K562 (cell line): ENCODE data around the gene PTRH1. TPM values are rescaled to one million over a fixed set of nuclear protein-coding genes. Genes with fewer than 3 reads are reported as not detected.

ENCODE experiments used
- COPS2 ChIP-seq: fragments of 450-650 bp; conservative IDR thresholded peaks from 2 replicates; pipeline ENCODE4 v1.6.1; 2016; ENCODE audit warnings: mild to moderate bottlenecking, moderate library complexity
- HCFC1 ChIP-seq: IDR thresholded peaks from 2 replicates; pipeline ENCODE4 v1.6.1; 2012; ENCODE audit warnings: low read depth, low read length, improper control_type of control experiment
- NFIC ChIP-seq: fragments of 450-650 bp; IDR thresholded peaks from 2 replicates; pipeline ENCODE4 v1.6.1; 2017; ENCODE audit warnings: mild to moderate bottlenecking, inconsistent platforms
- NONO ChIP-seq, 2 experiments: fragments of 200-400 bp in 1 of 2; fragments of 450-650 bp in 1 of 2; formaldehyde crosslinking in 1 of 2; IDR thresholded peaks; 2 replicates each; pipeline ENCODE4 v1.6.1; 2017; ENCODE audit warnings: low read depth in 2 of 2, mild to moderate bottlenecking in 2 of 2, moderate library complexity in 2 of 2, low read length in 1 of 2
- SP1 ChIP-seq: sonication (generic); formaldehyde crosslinking; IDR thresholded peaks from 2 replicates; pipeline ENCODE4 v1.8.1; 2022; ENCODE audit warnings: mild to moderate bottlenecking, missing genetic modification reagents
- ZBTB40 ChIP-seq, 2 experiments: fragments of 450-650 bp in 1 of 2; sonication (generic) in 1 of 2; formaldehyde crosslinking in 1 of 2; IDR thresholded peaks; 2 replicates each; pipeline versions ENCODE4 v1.7.1 to v1.9.0; 2016 to 2022; ENCODE audit warnings: inconsistent platforms in 1 of 2, mild to moderate bottlenecking in 1 of 2, missing genetic modification reagents in 1 of 2
- ZMIZ1 ChIP-seq, 2 experiments: fragments of 150-350 bp in 1 of 2; IDR thresholded peaks; 2 replicates each; pipeline ENCODE4 v1.6.1; 2012 to 2016; ENCODE audit warnings: low read depth in 2 of 2, low read length in 2 of 2, mild to moderate bottlenecking in 1 of 2, moderate library complexity in 1 of 2
- ZNF583 ChIP-seq: fragments of 250-450 bp; sonication (Bioruptor Pico); IDR thresholded peaks from 2 replicates; pipeline ENCODE4 v1.4.0; 2020
- ZNF668 ChIP-seq: fragments of 250-450 bp; sonication (Bioruptor Pico); IDR thresholded peaks from 2 replicates; pipeline ENCODE4 v1.8.0; 2022; ENCODE audit warnings: mild to moderate bottlenecking, inconsistent platforms
- polyA plus RNA-seq, 8 experiments: library from polyadenylated mRNA; depleted of rRNA in 4 of 8; stranded (reverse) in 5 of 8; unstranded in 3 of 8; fragments of >200 nt; fragmentation: Nextera tagmentation in 2 of 8; fragmentation: Illumina TruSeq in 1 of 8; extraction: Ambion mirVana in 2 of 8; extraction: Trizol in 1 of 8; gene quantifications; 2 replicates each; pipeline versions ENCODE4 v1.2.1 to v1.2.3, GENCODE V29; 2011 to 2014; ENCODE audit warnings: inconsistent platforms in 1 of 8, missing spikeins in 1 of 8
- total RNA-seq, 7 experiments: library from RNA; depleted of rRNA in 6 of 7; stranded (reverse); fragments of >200 nt in 6 of 7; fragmentation: Illumina TruSeq in 2 of 7; extraction: Trizol in 2 of 7; gene quantifications; 2 replicates each; pipeline versions ENCODE4 v1.2.1 to v1.2.3, GENCODE V29; 2011 to 2021; ENCODE audit warnings: low replicate concordance in 1 of 7

Gene PTRH1
- total and polyA plus RNA-seq, 9 of the 15 experiments (the other 6 are each of a cell fraction or from before 2014, with no cell fraction given) = 0.63 to 43.1 (median 5.7) TPM

GRCh38 chr9:127742435-127743088 lies 27.1 kb upstream of the PTRH1 start (continued):
- TF ChIP-seq SP1 = peak; percentile 38; the same call in 1 of the 2 replicates
- TF ChIP-seq NONO (IDR thresholded peaks at IDR 0.05; ENCODE audit: low read depth in 2 of 2, low read length in 1 of 2) = no peak
- no peak for TF ChIP-seq ZMIZ1 (IDR thresholded peaks at IDR 0.05; ENCODE audit: low read depth in 2 of 2, low read length in 2 of 2)
- TF ChIP-seq ZNF583 (CRISPR knock-in tag) = no peak
- TF ChIP-seq COPS2 = no peak
- no peak for TF ChIP-seq NFIC
- TF ChIP-seq ZNF668 = no peak
- no peak for TF ChIP-seq HCFC1
- TF ChIP-seq ZBTB40 (IDR thresholded peaks at IDR 0.05) = 0 out of 2 replicates have a peak, but pooled peaks have one; percentile 15
- TF ChIP-seq ZBTB40 (CRISPR knock-in tag; IDR thresholded peaks at IDR 0.05) = no peak
